HCT116 (cell line): Measurements from ENCODE around the gene VPS39. TPM values are rescaled to one million over a fixed set of nuclear protein-coding genes. Genes with fewer than 3 reads are reported as not detected.

ENCODE experiments used
- ATAC-seq: fragments of 200-7000 bp; cut with Tn5 transposase; 2 replicates; pipeline ENCODE4 v1.9.1; 2020; ENCODE audit warnings: mild to moderate bottlenecking, moderate library complexity
- BruUV-seq: library from RNA; stranded (reverse); fragments of 400-500 nt; replicated peaks from 2 replicates; lab custom pipeline; 2021; lab: Mats Ljungman, UMichigan
- CTCF ChIA-PET: fragments of 300-600 bp; sonication (Branson Sonifier 250); formaldehyde crosslinking; loops from one replicate; lab custom pipeline; 2021; ENCODE audit warnings: antibody characterized with exemption; lab: Charles Lee
- POLR2A ChIA-PET: fragments of 300-600, 350-600 bp; sonication (Branson Sonifier 250); formaldehyde crosslinking; loops from one replicate; lab custom pipeline; 2021; ENCODE audit warnings: antibody characterized with exemption; lab: Charles Lee
- RAD21 ChIA-PET, 2 experiments: fragments of 300-600 bp; sonication (Branson Sonifier 250); formaldehyde crosslinking; loops; one replicate each; lab custom pipeline; 2023; ENCODE audit warnings: low total read pairs in 2 of 2; ENCODE audit not compliant: uncharacterized antibody in 2 of 2, unreplicated experiment in 2 of 2, low non-redundant PET in 1 of 2; lab: Charles Lee
- DNase-seq: peaks from one replicate; pipeline ENCODE4 v3.0.0-alpha.2; 2010; ENCODE audit warnings: low read depth, low spot score
- H2AFZ ChIP-seq: fragments of 200-600 bp; shearing (Covaris generic), sonication (generic); 2 replicates; pipeline ENCODE4 v1.6.1; 2017; ENCODE audit warnings: low read depth, mixed run types, mixed read lengths, antibody characterized with exemption, low read length; ENCODE audit not compliant: poor library complexity, severe bottlenecking
- H3K27ac ChIP-seq: 2 replicates; pipeline ENCODE4 v1.5.1; 2012; ENCODE audit warnings: low read depth, low read length
- H3K27me3 ChIP-seq: fragments of 200-600 bp; sonication (generic); 2 replicates; pipeline ENCODE4 v1.6.1; 2016; ENCODE audit warnings: mixed run types, low read length, mixed read lengths; ENCODE audit not compliant: insufficient read depth
- H3K36me3 ChIP-seq, 2 experiments: fragments of 200-500 bp in 1 of 2; fragments of 200-600 bp in 1 of 2; sonication (Bioruptor generic) in 1 of 2; sonication (generic) in 1 of 2; 2 replicates each; pipeline versions ENCODE4 v1.5.1 to v1.6.1; 2014 to 2016; ENCODE audit warnings: low read length in 2 of 2, inconsistent platforms in 1 of 2, mixed read lengths in 1 of 2, mixed run types in 1 of 2; ENCODE audit not compliant: insufficient read depth in 2 of 2, control insufficient read depth in 1 of 2
- H3K4me1 ChIP-seq, 2 experiments: fragments of 200-600 bp in 1 of 2; sonication (generic) in 1 of 2; 2 replicates each; pipeline versions ENCODE4 v1.5.1 to v1.6.1; 2012 to 2017; ENCODE audit warnings: low read length in 2 of 2, inconsistent platforms in 1 of 2, mild to moderate bottlenecking in 1 of 2, mixed read lengths in 1 of 2, mixed run types in 1 of 2, moderate library complexity in 1 of 2; ENCODE audit not compliant: insufficient read depth in 2 of 2, control insufficient read depth in 1 of 2
- H3K4me2 ChIP-seq: fragments of 200-600 bp; sonication (generic); 2 replicates; pipeline ENCODE4 v1.6.1; 2017; ENCODE audit warnings: mixed run types, low read length, mixed read lengths
- H3K4me3 ChIP-seq, 2 experiments: fragments of 200-600 bp in 1 of 2; sonication (generic) in 1 of 2; replicated peaks in 1 of 2; 2 replicates each; pipeline ENCODE4 v1.5.1; 2011 to 2016; ENCODE audit warnings: low read length in 2 of 2, control low read depth in 1 of 2, low read depth in 1 of 2, mild to moderate bottlenecking in 1 of 2, mixed read lengths in 1 of 2, mixed run types in 1 of 2
- H3K79me2 ChIP-seq: fragments of 200-600 bp; sonication (generic); 2 replicates; pipeline ENCODE4 v1.6.1; 2017; ENCODE audit warnings: mild to moderate bottlenecking, mixed run types, low read length, moderate library complexity, mixed read lengths; ENCODE audit not compliant: insufficient read depth
- H3K9ac ChIP-seq: fragments of 200-600 bp; sonication (generic); 2 replicates; pipeline ENCODE4 v1.6.1; 2016; ENCODE audit warnings: low read length, mixed read lengths
- H3K9me2 ChIP-seq: fragments of 200-600 bp; sonication (generic), shearing (Covaris generic); 2 replicates; pipeline ENCODE4 v1.6.1; 2017; ENCODE audit warnings: mixed run types, mild to moderate bottlenecking, moderate library complexity; ENCODE audit not compliant: insufficient read depth
- H3K9me3 ChIP-seq, 2 experiments: fragments of 200-500 bp in 1 of 2; fragments of 200-600 bp in 1 of 2; sonication (Bioruptor generic) in 1 of 2; sonication (generic) in 1 of 2; 2 replicates each; pipeline ENCODE4 v1.6.1; 2014 to 2017; ENCODE audit warnings: low read length in 2 of 2, mixed read lengths in 2 of 2, inconsistent platforms in 1 of 2, low read depth in 1 of 2, mild to moderate bottlenecking in 1 of 2, mixed run types in 1 of 2, moderate library complexity in 1 of 2; ENCODE audit not compliant: control insufficient read depth in 1 of 2, insufficient read depth in 1 of 2
- H4K20me1 ChIP-seq: fragments of 200-600 bp; sonication (generic), shearing (Covaris generic); 2 replicates; pipeline ENCODE4 v1.6.1; 2017; ENCODE audit warnings: mixed run types, mild to moderate bottlenecking, moderate library complexity; ENCODE audit not compliant: insufficient read depth
- CEBPB ChIP-seq: IDR thresholded peaks from 2 replicates; pipeline ENCODE4 v1.6.1; 2012; ENCODE audit warnings: low read depth
- RAD21 ChIP-seq: IDR thresholded peaks from 2 replicates; pipeline ENCODE4 v1.6.1; 2012; ENCODE audit warnings: low read depth, mild to moderate bottlenecking
- SP1 ChIP-seq: IDR thresholded peaks from 2 replicates; pipeline ENCODE4 v1.6.1; 2012; ENCODE audit warnings: low read depth
- ZFX ChIP-seq: fragments of 450-650 bp; IDR thresholded peaks from 2 replicates; pipeline ENCODE4 v1.6.1; 2017
- intact Hi-C: fragments of 100-400 bp; cut with micrococcal nuclease; formaldehyde crosslinking; loops from 2 replicates; pipeline ENCODE4 v1.10.0; 2022
- total RNA-seq: library from RNA; stranded (reverse); gene quantifications from one replicate; pipeline ENCODE4 v1.2.1, GENCODE V29; 2021; ENCODE audit not compliant: unreplicated experiment

Gene VPS39
- total RNA-seq, 1 experiment from 2014 or later, result 40.1 TPM

GRCh38 chr15:42131006-42131405 lies 77.1 kb downstream of the VPS39 start:
- peaks cover 10% of the 10 kb centered on the region for H3K27me3 ChIP-seq
- no peak for DNase-seq
- H3K9ac ChIP-seq, result no peak overlapping the region
- no peak overlapping the region for H3K4me2 ChIP-seq
- H3K4me1 ChIP-seq, result peaks cover 5 to 8% of the 10 kb centered on the region in 2 experiments; a peak in 3 of 4 replicates
- intact Hi-C loops, result no loop called here
- POLR2A ChIA-PET, result no interaction called here
- BruUV-seq, result no TSS peak
- H3K79me2 ChIP-seq, result no peaks in the 10 kb centered on the region
- H2AFZ ChIP-seq, result no peak overlapping the region
- RAD21 ChIA-PET, result no interaction called here
- no peak overlapping the region for H3K27ac ChIP-seq
- H4K20me1 ChIP-seq, result no peaks in the 10 kb centered on the region
- no peaks in the 10 kb centered on the region for H3K36me3 ChIP-seq
- TF ChIP-seq SP1, result no peak
- CTCF ChIA-PET, result interaction anchor here (1.0 to 1.3 kb wide), 2 partner anchors 46 to 64 kb away, joined by 3 read pairs; no protein-coding TSS in a partner anchor
- H3K9me2 ChIP-seq, result no peaks in the 10 kb centered on the region
- H3K4me3 ChIP-seq, result no peak overlapping the region
- no peak for ATAC-seq
- H3K9me3 ChIP-seq, result no peaks in the 10 kb centered on the region

- no peak for DNase-seq
- no peak overlapping the region for H3K4me2 ChIP-seq
- peaks cover 10% of the 10 kb centered on the region for H3K27me3 ChIP-seq
- BruUV-seq, result no TSS peak
- no peak for ATAC-seq
- H2AFZ ChIP-seq, result no peak overlapping the region
- no peaks in the 10 kb centered on the region for H3K36me3 ChIP-seq
- H3K79me2 ChIP-seq, result no peaks in the 10 kb centered on the region
- RAD21 ChIA-PET, result no interaction called here
- CTCF ChIA-PET, result interaction anchor here (1.0 to 1.3 kb wide), 2 partner anchors 46 to 63 kb away, joined by 3 read pairs; no protein-coding TSS in a partner anchor
- no peaks in the 10 kb centered on the region for H4K20me1 ChIP-seq
- intact Hi-C loops, result no loop called here
- no peaks in the 10 kb centered on the region for H3K9me2 ChIP-seq
- no peaks in the 10 kb centered on the region for H3K9me3 ChIP-seq
- POLR2A ChIA-PET, result interaction anchor here (0.6 kb wide), 1 partner anchor 1380 kb away, joined by 3 read pairs; no protein-coding TSS in a partner anchor
- H3K4me1 ChIP-seq, result peaks cover 5 to 8% of the 10 kb centered on the region in 2 experiments; a peak in 3 of 4 replicates
- H3K9ac ChIP-seq, result no peak overlapping the region
- TF ChIP-seq CEBPB, result no peak
- no peak for TF ChIP-seq SP1
- no peak for TF ChIP-seq RAD21
- no peak for TF ChIP-seq ZFX
- no peak overlapping the region for H3K27ac ChIP-seq
- H3K4me3 ChIP-seq, result no peak overlapping the region
Measured at GRCh38 chr15:42130246-42130986, 77.7 kb downstream of the VPS39 start.
